ENCODE data around the gene FSD1L. TPM values are rescaled to one million over a fixed set of nuclear protein-coding genes. Genes with fewer than 3 reads are reported as not detected.

FSD1L gene
- total RNA-seq = 9.4 and 12.1 TPM in 2 replicates

DNA sequence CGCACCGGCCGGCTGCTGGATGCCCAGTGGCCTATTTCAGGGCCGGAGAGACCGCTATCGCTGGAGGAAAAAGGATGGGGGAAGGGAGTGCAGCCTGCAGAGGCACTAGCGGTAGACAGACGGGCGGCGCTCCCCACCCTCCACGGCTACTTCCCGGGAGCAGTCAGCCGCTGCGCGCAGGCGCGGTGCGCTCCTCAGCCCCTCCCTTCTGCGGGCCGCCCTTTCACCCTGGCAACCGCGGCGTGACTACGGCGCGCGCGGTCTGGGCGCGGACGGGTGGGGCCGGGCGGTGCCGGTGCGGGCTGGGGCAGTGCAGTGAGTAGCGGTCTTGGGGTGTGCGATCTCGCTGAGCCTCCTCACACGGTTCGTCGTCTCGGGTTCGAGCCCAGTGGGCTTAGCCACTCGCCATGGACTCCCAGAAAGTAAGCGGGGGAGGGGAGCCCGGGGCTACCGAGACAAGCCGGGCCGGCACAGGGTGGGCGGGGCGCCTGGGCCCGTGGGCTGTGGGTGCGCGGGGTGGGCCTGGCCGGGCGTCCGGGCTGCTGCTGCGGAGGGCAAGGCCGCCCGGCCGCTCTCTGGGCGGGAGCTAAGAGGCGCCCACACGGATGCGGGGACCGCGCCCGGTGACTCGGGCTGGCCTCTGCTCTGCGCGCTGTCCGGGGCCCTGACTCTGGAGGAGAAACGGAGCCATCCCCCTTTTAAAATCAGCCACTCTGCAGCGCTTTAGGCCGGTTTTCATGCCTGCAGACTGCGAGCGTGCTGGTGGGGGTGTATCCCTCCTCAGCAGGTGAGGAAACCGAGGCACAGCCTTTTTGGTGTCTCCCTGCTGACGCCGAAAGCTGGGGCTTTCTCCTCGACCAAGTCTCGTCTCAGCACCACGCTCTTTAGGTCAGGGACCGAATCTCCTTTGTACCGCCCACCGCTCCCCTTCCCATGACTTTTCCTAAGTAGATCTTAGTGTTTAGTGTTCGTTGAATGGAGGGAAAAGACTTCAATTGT lies at the start of gene FSD1L:
FSD1L (plus strand) TSS at position 221 of the 999 bp plus-strand sequence; CDS start at position 408, 187 bp downstream.
- peak; percentile 83 for DNase-seq (ENCODE audit: low read depth)

DNA sequence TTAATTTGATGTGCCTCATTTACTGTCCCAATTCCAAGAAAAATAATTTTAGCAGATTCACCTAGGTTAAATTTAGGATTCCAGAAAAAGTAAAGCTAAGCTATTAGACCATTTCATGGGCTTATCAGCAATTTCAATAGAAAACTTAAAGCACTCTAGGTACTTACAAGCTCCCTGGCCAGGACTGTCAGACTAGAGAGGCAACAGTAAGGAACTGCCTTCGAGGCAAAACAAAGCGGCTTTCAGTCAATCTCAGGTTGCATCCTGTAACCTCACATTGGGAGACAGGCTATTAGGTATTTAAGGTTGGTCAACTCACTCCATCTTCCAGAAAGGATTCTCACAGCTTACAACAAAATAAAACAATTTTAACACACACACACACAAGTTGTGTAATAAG lies 48.7 kb upstream of the FSD1L start:
- no peak for DNase-seq (ENCODE audit: low read depth)

DNA sequence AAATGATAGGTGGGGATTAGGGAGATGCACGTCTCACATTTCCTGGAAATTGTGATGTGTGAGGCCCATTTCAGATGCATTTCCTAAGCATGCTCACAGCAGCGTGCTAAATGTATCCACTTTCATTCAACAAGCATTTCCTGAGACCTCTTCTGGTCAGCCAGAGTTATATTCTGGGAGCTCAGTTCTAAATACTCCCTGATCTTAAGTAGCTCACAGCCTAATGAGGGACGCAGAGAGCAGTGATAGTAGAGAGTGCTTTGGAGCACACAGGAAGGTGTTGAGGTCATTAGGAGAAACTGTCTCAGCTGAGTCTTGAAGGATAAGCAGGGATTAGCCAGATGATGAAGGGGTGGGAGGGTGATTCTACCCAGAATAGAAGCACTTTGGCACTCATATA lies 46.2 kb upstream of the FSD1L start:
- peak; percentile 14 for DNase-seq (ENCODE audit: low read depth)

DNA sequence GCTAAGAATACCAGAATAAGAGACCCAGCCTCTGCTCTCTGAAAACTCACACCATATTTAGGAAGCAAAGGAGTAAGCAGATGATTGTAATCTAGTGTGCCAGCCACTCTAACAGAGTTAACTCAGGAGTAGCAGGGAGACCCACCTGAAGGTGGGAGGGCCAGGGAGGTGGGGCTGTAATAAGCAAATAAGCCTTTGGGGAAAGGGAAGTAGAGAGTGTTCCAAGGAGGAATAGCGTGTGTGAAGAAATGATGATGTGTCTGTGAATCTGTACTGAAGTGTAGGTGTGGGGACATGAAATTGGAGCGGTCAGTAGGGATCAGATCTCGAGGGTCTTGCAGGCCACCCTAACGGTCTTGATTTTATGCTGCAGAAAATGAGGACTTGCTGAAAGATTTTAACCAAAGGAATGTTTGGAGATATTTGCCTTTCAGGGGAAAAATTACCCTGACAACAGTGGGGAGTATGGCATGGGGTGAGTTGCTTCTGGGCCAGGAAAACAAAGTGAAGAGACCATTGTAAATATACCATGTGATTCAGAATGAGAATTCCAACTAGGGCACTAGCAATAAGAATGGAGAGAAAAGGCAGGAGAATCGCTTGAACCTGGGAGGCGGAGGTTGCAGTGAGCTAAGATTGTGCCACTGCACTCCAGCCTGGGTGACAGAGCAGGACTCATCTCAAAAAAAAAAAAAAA lies 44.1 kb upstream of the FSD1L start:
- no peak for DNase-seq (ENCODE audit: low read depth)

DNA sequence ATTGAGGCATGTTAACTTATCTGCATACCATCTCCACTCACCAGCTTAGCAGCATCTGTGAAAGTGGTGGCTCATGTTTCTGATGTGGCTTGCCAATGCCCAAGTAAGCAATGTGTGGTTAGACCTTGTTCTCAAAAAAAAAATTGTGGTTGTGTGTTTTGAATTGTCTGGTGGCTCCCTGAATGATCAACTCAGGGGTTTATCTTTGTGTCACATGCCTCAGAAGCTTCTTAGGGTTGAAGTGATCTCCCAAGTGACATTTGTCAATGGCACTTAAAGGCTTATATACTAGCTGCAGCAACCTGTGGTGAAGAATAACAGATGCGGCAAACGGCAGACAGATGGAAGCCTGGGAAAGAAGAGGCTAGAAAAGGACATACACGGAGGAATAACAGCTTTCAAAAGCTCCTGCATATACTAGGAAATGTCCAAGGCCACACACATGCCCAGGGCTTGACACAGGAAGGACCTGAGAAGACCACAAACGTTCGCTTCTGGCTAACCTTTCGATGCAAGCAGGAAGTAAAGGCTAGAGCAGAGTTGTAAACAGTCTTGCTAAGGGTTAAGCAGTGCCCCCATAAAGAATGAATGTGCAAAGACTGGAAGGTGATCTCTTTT lies 42.2 kb upstream of the FSD1L start:
- DNase-seq (ENCODE audit: low read depth) = peak; percentile 57

DNA sequence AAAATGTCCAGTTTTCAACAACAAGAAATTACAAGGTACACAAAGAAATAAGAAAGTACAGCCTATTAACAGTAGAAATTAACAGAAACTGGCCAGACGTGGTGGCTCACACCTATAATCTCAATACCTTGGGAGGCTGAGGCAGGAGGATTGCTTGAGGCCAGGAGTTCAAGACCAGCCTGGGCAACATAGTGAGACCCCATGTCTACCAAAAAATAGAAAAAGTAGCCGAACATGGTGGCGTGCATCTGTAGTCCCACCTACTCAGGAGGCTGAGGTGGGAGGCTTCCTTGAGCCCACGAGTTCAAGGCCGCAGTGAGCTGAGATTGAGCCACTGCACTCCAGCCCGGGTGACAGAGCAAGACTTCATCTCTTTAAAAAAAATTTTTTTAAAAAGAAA lies 41.5 kb upstream of the FSD1L start:
- no peak for DNase-seq (ENCODE audit: low read depth)

DNA sequence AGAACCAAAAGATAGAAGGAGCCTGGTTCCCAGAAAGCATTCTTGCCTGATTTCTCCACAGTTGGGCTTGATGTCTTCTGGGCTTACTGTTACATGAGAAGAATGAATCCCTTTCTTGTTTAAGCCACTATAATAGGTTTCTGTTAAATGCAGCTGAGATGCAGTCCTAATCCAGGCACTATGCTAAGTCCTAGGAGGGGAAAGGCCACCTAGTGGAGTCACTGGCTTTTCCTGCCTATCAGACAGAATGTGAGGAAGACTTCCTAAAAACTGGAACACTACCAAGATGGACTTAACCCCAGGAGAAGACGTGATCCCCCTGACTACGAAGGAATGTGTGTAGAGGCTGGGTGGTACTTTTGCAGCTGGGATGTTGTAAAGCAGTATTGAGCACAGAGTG lies 34.3 kb upstream of the FSD1L start:
- peak; percentile 53 for DNase-seq (ENCODE audit: low read depth)

DNA sequence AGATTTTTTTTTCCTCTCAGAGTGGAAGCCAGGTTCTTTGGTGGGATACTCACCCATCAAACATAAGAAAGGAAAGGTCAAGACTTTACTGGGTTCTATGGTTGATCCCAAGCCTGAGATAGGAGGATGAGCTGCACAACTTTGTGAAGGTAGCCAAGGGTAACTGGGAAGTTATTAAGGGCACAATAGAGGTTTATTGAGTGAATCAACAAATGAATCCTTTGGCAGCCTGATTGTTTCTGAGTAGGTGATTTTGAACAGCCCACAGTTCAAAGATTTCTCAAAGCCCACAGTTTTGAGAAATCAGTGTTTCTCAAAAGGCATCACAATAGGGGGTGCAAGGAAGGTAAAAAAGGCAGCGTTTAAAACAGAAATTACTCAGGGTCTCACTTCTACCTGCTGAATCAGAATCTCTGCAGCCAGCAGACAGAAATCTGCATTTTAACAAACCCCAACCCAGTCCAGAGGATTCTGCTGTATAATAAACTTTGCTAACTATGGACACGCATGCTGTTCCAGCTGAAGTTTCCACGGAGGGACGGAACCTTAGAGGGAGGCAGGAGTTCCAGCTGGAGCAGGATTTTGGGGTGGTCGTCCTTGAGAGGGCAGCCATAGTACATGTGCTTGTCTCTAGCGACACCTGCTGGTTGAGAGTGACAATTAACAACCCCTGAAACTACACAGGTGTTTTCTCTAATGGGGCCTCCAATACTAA lies 32.7 kb upstream of the FSD1L start:
- peak; percentile 32 for DNase-seq (ENCODE audit: low read depth)

DNA sequence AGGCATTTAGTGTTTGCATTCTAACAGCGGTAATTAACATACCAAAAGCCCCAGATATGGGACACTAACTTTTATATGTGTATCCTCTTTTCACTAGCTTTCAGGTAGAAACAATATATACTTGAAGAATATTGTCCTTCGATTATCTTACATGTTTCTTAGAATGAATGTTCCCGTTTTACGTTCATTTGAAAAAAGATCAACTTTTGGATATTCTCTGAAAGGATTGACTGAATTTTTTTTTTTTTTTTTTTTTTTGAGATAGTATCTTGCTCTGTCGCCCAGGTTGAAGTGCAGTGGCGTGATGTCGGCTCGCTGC lies 32.2 kb upstream of the FSD1L start:
- no peak for DNase-seq (ENCODE audit: low read depth)

DNA sequence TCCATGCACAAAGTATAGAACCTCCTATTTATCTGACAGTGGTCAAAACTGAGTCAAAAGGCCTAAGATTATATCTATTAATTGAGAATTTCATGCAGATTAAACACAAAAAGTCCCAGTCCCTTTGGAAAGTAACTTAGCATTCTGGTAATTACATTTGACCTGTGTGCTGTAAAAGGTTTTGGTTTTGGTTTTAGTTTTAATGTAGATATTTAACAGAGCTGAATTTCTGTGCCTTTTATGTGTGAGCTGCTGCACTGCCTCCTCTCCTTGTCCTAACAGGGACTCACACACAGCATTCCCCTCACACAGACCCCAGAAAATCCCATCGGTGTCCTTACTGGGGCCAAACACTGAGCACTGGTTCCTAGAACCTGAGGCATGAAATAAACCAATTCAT lies 31.0 kb upstream of the FSD1L start:
- DNase-seq (ENCODE audit: low read depth) = no peak

DNA sequence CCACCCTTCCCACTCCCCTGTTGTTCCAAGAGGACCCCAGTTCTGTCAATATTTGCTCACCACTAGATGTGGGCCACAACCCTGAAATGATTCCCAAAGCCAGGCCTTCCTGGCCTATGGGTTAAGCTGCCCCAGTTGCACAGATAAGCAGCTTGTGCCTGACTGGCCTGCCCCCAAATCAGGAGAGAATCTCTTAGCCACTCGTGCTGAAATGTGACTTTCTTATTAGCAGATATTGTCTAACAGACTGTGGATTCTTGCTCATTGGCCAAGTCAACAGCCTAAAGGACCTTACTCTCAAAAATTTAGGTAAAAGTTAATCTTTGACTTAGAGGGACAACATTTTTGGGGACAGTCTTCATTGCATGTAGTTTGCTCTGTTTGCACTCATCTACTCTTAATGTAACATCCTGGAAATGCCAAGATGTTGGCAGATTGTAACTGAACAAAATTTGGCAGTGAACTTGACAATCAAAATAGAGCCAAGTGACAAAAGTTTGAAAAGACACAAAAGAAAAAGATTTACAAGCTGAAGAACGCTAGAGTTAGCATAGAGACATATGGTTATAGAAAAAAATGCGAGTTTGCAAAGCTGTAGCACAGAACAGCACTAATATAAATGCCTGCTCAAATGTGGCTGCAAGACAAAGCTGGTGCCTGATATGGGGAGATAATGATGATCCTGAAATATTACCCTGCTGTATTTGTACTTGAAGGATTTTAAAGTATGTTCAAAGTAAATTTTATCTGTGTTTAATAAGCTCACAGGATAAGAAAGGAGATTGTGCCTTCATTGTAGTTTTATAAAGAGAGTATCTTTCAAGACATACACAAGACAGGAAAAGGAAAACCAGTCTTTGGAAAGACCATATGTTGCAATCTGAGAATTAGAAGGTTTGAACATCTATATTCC lies 29.0 kb upstream of the FSD1L start:
- DNase-seq (ENCODE audit: low read depth) = no peak

DNA sequence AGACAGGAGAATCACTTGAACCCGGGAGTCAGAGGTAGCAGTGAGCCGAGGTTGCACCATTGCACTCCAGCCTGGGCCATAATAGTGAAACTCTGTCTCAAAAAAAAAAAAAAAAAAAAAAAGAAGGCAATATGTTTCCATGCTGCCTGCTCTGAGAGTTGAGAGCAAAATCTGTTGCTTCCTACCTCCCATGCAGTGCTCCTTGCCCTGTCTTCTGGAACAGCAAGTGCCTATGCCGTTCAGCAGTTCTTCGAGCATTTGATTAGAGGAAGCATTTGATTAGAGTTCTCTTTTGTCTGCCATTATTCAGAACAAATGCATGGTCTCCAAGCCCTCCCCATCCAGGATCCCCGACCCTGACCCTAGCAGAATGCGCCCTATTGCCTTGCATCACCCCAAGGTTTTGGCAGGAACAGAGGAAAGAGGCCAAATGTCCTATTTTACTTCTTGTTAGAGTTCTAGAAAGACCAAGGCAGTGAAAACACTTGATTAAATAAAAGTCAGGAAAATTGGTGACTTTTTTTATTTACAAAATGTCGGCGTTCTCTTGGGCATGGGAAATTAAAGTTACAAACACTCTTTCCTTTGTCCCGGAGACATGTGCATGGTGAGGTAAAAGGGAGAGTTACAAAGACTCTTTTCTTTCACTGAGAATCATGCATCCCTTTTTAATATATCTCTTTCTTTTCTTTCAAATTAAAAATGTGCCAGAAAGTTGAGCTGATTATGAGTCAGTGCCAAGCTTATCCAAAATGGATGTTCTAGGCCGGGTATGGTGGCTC lies 27.8 kb upstream of the FSD1L start:
- DNase-seq (ENCODE audit: low read depth) = no peak

DNA sequence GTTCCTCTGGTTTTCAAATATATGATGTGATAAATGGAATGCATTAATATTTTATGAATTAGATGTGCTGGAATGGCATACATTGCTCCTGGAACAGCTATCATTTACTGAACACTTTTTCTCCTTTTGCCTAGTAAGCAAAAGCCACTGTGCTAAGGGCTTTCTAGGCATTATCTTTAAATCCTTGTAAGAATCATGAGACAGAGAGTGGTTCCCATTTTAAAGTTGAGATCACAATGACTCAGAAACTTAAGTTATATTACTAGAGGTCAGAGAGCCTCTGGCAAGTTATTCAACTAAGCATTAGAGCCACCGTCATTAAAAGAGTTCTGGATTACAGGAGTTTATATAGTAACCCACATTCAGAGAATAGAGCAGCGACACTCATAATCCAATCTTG lies 26.7 kb upstream of the FSD1L start:
- DNase-seq (ENCODE audit: low read depth) = peak; percentile 27

DNA sequence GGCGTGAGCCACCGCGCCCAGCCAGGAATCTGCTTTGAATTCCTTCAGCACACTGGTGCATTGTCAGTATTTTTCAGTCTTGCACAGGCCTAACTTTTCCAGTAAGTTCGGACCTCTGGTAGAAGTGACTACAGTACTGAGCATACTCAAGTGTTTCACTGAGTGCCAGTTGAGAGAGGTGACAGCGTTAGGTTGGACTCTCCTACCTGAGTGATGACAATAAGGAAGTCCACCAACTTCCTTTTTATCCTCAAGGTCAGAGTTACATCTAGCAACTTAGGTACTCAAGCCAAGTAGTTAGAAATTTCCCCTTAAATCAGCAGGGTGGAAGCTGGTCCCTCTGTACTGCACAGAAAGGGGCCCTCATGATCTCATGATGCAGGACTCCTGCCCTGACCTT lies 26.0 kb upstream of the FSD1L start:
- no peak for DNase-seq (ENCODE audit: low read depth)

DNA sequence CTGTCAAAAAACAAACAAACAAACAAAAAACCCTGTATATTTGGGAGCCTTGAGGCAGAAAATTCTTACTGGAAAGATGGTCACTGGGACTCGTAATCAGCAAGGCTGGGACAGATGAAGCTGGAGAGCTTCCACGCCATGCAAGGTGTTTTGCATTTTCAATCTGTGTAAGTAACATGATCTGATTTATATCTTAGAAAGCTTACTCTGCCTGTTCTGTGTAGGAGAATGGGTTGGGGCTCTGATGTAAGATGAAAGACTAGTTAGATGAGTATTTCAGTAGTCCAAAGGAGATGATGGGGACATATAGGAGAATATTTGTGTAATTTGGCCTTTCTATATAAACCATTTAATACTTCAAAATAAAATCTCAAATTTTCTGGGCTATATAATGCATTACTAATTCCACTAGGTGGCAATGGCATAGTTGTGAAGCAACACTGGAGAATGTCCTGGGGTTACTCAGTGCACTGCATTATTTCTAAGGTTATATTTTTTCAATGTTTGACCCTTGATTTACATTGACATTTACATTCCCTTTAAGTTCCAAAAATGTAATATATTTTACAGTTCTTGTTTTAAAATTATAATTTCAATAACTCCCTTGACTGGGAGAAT lies 21.9 kb upstream of the FSD1L start:
- peak; percentile 33 for DNase-seq (ENCODE audit: low read depth)

DNA sequence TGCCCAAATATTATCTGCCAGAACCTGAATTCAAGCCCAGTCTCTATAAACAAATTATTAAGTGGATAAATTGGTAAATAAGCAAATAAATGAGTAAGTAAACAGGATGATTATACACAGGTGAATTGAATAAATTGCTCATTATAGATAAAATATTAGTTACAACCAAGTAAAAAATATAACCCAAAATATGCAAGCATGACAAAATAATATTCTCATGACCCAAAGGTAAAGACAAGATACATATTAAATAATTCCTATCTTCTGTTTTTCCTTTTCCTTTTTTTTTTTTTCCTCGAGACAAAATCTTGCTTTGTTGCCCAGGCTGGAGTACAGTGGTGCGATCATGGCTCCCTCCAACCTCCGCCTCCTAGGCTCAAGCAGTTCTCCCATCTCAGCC lies 21.2 kb upstream of the FSD1L start:
- DNase-seq (ENCODE audit: low read depth) = no peak

DNA sequence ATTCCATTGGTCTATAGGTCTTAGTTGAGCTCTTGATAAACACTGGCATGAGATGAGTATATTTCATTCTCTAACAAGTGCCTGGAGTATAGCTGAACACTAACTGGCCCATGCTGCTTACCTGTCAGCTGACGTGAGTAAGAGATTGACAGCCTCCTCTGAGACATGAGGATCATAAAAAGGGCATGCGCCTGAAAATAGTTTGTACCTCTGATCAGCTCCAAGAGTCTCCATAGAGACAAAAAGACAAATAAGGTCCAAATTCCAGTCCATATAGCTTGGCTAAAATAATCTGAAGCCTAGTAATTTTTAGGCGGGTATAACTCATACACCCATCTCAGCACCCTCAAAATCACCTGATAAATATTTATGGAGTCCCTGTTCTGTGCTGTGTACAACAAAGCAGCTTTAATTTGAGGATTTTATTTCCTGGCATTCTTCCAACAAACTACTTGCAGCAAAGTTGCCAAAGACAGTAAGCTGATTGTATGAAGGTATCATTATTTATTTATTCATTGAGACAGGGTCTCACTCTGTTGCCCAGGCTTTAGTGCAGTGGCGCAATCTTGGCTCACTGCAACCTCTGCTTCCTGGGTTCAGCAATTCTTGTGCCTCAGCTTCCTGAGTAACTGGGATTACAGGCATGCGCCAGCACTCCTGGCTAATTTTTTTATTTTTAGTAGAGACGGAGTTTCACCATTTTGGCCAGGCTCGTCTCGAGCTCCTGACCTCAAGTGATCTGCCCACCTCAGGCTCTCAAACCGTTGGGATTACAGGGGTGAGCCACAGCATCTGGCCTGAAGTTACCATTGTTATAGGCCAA lies 16.2 kb upstream of the FSD1L start:
- DNase-seq (ENCODE audit: low read depth) = no peak

DNA sequence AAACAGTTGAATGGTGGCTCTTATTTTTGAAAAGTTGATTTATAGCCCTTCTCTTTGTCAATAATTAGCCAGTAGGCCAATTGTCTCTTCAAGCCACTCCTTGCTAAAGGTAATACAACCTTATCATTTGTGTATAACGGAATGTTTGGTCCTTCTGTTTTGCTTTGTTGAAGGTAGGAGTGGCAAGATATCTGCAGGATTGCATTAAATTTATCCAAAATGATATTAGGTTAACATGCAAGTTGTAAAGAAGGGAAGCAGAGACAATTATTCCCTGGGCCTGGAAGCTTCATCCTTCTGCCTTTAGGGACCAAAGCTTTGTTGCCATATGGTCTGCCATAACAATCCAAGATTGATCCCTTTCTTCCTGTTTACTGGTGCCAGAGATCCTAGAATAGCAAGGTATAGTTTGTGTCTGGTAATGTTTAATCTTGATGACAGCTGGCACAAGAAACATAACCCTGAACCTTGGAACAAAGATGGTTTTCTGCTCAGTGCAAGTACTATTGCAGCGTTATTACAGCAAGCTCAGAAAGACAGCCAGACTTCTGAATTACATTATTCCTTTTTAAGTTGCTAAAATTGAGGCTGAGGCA lies 15.5 kb upstream of the FSD1L start:
- DNase-seq (ENCODE audit: low read depth) = peak; percentile 15

All from renal cortical epithelial cell (primary cell).